HUES48 (cell line): Measurements from ENCODE around the gene UACA.
A peak's percentile ranks its signal among the peaks of the same experiment; 100 is the strongest.
"Not testable (repeated sequence)": the region's sequence is repeated elsewhere in the genome, so short reads cannot be mapped to it uniquely, and the experiment has no call there.

Source experiments
- H3K27ac ChIP-seq: one replicate; pipeline ENCODE4 v1.7.0; 2013; ENCODE audit warnings: low read depth, low read length, inconsistent platforms
- H3K27me3 ChIP-seq: 2 replicates; pipeline ENCODE4 v1.6.1; 2013; ENCODE audit warnings: mild to moderate bottlenecking, low read length; ENCODE audit not compliant: control insufficient read depth, insufficient read depth
- H3K36me3 ChIP-seq: 2 replicates; pipeline ENCODE4 v1.6.1; 2013; ENCODE audit warnings: low read length; ENCODE audit not compliant: control insufficient read depth, insufficient read depth
- H3K4me1 ChIP-seq: 2 replicates; pipeline ENCODE4 v1.6.1; 2013; ENCODE audit warnings: mild to moderate bottlenecking, low read length; ENCODE audit not compliant: control insufficient read depth, insufficient read depth
- H3K4me3 ChIP-seq: 2 replicates; pipeline ENCODE4 v1.5.1; 2013; ENCODE audit warnings: mild to moderate bottlenecking, low read depth, low read length
- H3K9ac ChIP-seq: 2 replicates; pipeline ENCODE4 v1.6.1; 2013; ENCODE audit warnings: mild to moderate bottlenecking, low read depth, low read length, moderate library complexity
- H3K9me3 ChIP-seq: 2 replicates; pipeline ENCODE4 v1.6.1; 2013; ENCODE audit warnings: low read length; ENCODE audit not compliant: control insufficient read depth, insufficient read depth

Gene UACA

GRCh38 chr15:70763120-70763949 is at the start of gene UACA:
Gene UACA (minus strand): TSS chr15:70763558. CDS start chr15:70763407, 151 bp downstream.
- H3K36me3 ChIP-seq, result no peaks in the 10 kb centered on the region
- peak within 1 kb of the TSS; percentile 91 for H3K27ac ChIP-seq
- peaks cover 3% of the 10 kb centered on the region; the same call in 1 of the 2 replicates for H3K27me3 ChIP-seq
- H3K4me1 ChIP-seq, result peaks cover 26% of the 10 kb centered on the region
- H3K9me3 ChIP-seq, result no peaks in the 10 kb centered on the region
- peak within 1 kb of the TSS; percentile 55 for H3K9ac ChIP-seq
- peak within 1 kb of the TSS; percentile 90 for H3K4me3 ChIP-seq

- Histone ChIP-seq H3K9me3 (no peaks in the 10 kb centered on the region), H3K9ac (no peak overlapping the region), H3K4me3 (no peak overlapping the region), H3K4me1 (no peaks in the 10 kb centered on the region), H3K27me3 (no peaks in the 10 kb centered on the region), H3K27ac (no peak overlapping the region), H3K36me3 (no peaks in the 10 kb centered on the region)
These were observed 49.5 kb upstream of the UACA start for GRCh38 chr15:70812827-70813364.

GRCh38 chr15:70810916-70811578 is 47.7 kb upstream of the UACA start:
- H3K27ac ChIP-seq, result no peak overlapping the region
- no peaks in the 10 kb centered on the region for H3K36me3 ChIP-seq
- no peaks in the 10 kb centered on the region for H3K9me3 ChIP-seq
- no peaks in the 10 kb centered on the region for H3K4me1 ChIP-seq
- H3K4me3 ChIP-seq, result no peak overlapping the region
- H3K9ac ChIP-seq, result no peak overlapping the region
- H3K27me3 ChIP-seq, result no peaks in the 10 kb centered on the region

- no peak overlapping the region for H3K27ac ChIP-seq
- H3K36me3 ChIP-seq, result no peaks in the 10 kb centered on the region
- no peaks in the 10 kb centered on the region for H3K27me3 ChIP-seq
- no peaks in the 10 kb centered on the region for H3K9me3 ChIP-seq
- no peak overlapping the region for H3K4me3 ChIP-seq
- no peaks in the 10 kb centered on the region for H3K4me1 ChIP-seq
- no peak overlapping the region for H3K9ac ChIP-seq
These were observed 43.8 kb upstream of the UACA start for GRCh38 chr15:70806992-70807712.

GRCh38 chr15:70804388-70804787 is 41.0 kb upstream of the UACA start:
- H3K9me3 ChIP-seq, H3K9ac ChIP-seq, H3K27me3 ChIP-seq, H3K27ac ChIP-seq, H3K36me3 ChIP-seq, H3K4me1 ChIP-seq, H3K4me3 ChIP-seq: not testable (repeated sequence)

GRCh38 chr15:70802629-70803028 is 39.3 kb upstream of the UACA start:
- Histone ChIP-seq H3K4me3 (no peak overlapping the region), H3K9me3 (no peaks in the 10 kb centered on the region), H3K4me1 (no peaks in the 10 kb centered on the region), H3K36me3 (no peaks in the 10 kb centered on the region), H3K27ac (no peak overlapping the region), H3K9ac (no peak overlapping the region), H3K27me3 (no peaks in the 10 kb centered on the region; the same call in 1 of the 2 replicates)

- H3K27me3 ChIP-seq, result no peaks in the 10 kb centered on the region; the same call in 1 of the 2 replicates
- no peaks in the 10 kb centered on the region for H3K36me3 ChIP-seq
- no peaks in the 10 kb centered on the region for H3K9me3 ChIP-seq
- no peak overlapping the region for H3K9ac ChIP-seq
- H3K27ac ChIP-seq, result no peak overlapping the region
- no peaks in the 10 kb centered on the region for H3K4me1 ChIP-seq
- no peak overlapping the region for H3K4me3 ChIP-seq
These were observed 37.8 kb upstream of the UACA start for GRCh38 chr15:70801109-70801508.

- Histone ChIP-seq H3K27me3 (no peaks in the 10 kb centered on the region; the same call in 1 of the 2 replicates), H3K4me1 (no peaks in the 10 kb centered on the region), H3K27ac (no peak overlapping the region), H3K9ac (no peak overlapping the region), H3K4me3 (no peak overlapping the region), H3K36me3 (no peaks in the 10 kb centered on the region), H3K9me3 (no peaks in the 10 kb centered on the region)
These were observed 36.5 kb upstream of the UACA start for GRCh38 chr15:70799667-70800450.

GRCh38 chr15:70797464-70797863 is 34.1 kb upstream of the UACA start:
- Histone ChIP-seq H3K27me3 (no peaks in the 10 kb centered on the region; the same call in 1 of the 2 replicates), H3K4me1 (no peaks in the 10 kb centered on the region), H3K27ac (no peak overlapping the region), H3K9ac (no peak overlapping the region), H3K36me3 (no peaks in the 10 kb centered on the region), H3K4me3 (no peak overlapping the region), H3K9me3 (no peaks in the 10 kb centered on the region)
